ENCODE results near the gene TM2D3.

- no peak for TF ChIP-seq CTCF (IDR thresholded peaks at IDR 0.05; ENCODE audit: low read depth, low read length)
- no peak for TF ChIP-seq EZH2phosphoT487 (IDR thresholded peaks at IDR 0.05; ENCODE audit: low read depth)
These were observed 3.8 kb downstream of the TM2D3 start for GRCh38 chr15:101648356-101648755.
